Measurements from ENCODE around the gene CACFD1.

The CACFD1 gene

GRCh38 chr9:133459476-133460404 is at the start of gene CACFD1:
TSS of gene CACFD1 (plus strand) at chr9:133459978. CDS start at chr9:133460067, 89 bp downstream.
- peak; percentile 85 for DNase-seq

GRCh38 chr9:133415170-133415569 is 44.6 kb upstream of the CACFD1 start:
- DNase-seq: no peak

- peak; percentile 88 for DNase-seq
Observed at GRCh38 chr9:133417541-133418461, 42.0 kb upstream of the CACFD1 start, which contains the start of gene REXO4. TSS of gene REXO4 (minus strand) at chr9:133418010. CDS start at chr9:133417844, 166 bp downstream.

GRCh38 chr9:133419005-133419404 is 40.8 kb upstream of the CACFD1 start:
- DNase-seq: no peak

- DNase-seq: peak; percentile 53
Observed at GRCh38 chr9:133420392-133420827, 39.4 kb upstream of the CACFD1 start.

GRCh38 chr9:133421615-133422542 is 37.9 kb upstream of the CACFD1 start, which contains the start of gene ADAMTS13:
TSS of gene ADAMTS13 (plus strand) at chr9:133422367. CDS start at chr9:133422444, 77 bp downstream.
- no peak for DNase-seq

- DNase-seq: no peak
Observed at GRCh38 chr9:133423216-133423615, 36.6 kb upstream of the CACFD1 start.

GRCh38 chr9:133424187-133424586 is 35.6 kb upstream of the CACFD1 start:
- no peak for DNase-seq

GRCh38 chr9:133425049-133425632 is 34.6 kb upstream of the CACFD1 start:
- DNase-seq: no peak

GRCh38 chr9:133426011-133426410 is 33.8 kb upstream of the CACFD1 start:
- DNase-seq: no peak

- DNase-seq: no peak
Observed at GRCh38 chr9:133427658-133428348, 32.0 kb upstream of the CACFD1 start.

- DNase-seq: no peak
Observed at GRCh38 chr9:133428617-133429101, 31.1 kb upstream of the CACFD1 start.

- no peak for DNase-seq
Observed at GRCh38 chr9:133429214-133429613, 30.6 kb upstream of the CACFD1 start.

GRCh38 chr9:133429641-133430161 is 30.1 kb upstream of the CACFD1 start:
- DNase-seq: no peak

GRCh38 chr9:133430244-133430643 is 29.5 kb upstream of the CACFD1 start:
- DNase-seq: peak; percentile 68

- no peak for DNase-seq
Observed at GRCh38 chr9:133433351-133433843, 26.4 kb upstream of the CACFD1 start.

GRCh38 chr9:133436681-133437080 is 23.1 kb upstream of the CACFD1 start:
- DNase-seq: no peak

GRCh38 chr9:133437753-133438531 is 21.8 kb upstream of the CACFD1 start:
- DNase-seq: no peak

GRCh38 chr9:133439337-133439736 is 20.4 kb upstream of the CACFD1 start:
- no peak for DNase-seq

GRCh38 chr9:133440874-133441273 is 18.9 kb upstream of the CACFD1 start:
- no peak for DNase-seq
